ENCODE results near the gene IL1RN. TPM values are rescaled to one million over a fixed set of nuclear protein-coding genes. Genes with fewer than 3 reads are reported as not detected.

The IL1RN gene
- total and polyA plus RNA-seq, 2 of the 13 experiments (the other 11 are each of a cell fraction or from before 2014, with no cell fraction given): 21.2 to 101 TPM

- TF ChIP-seq PHB2 (IDR thresholded peaks at IDR 0.05; ENCODE audit: partially characterized antibody) (no peak), REPIN1 (CRISPR knock-in tag; IDR thresholded peaks at IDR 0.05; ENCODE audit: borderline replicate concordance, low read depth) (peak; percentile 86; the same call in 1 of the 2 replicates), CCAR2 (optimal IDR thresholded peaks at IDR 0.05; ENCODE audit: low read depth, low read length) (no peak), SAFB2 (CRISPR knock-in tag; IDR thresholded peaks at IDR 0.05; ENCODE audit: borderline replicate concordance, low read depth) (no peak), ZNF230 (CRISPR knock-in tag; IDR thresholded peaks at IDR 0.05) (no peak; the same call in 1 of the 2 replicates), ZNF24 (IDR thresholded peaks at IDR 0.05) (no peak), ZNF564 (CRISPR knock-in tag; IDR thresholded peaks at IDR 0.05) (peak; percentile 75; the same call in 1 of the 2 replicates), THYN1 (CRISPR knock-in tag; IDR thresholded peaks at IDR 0.05; ENCODE audit: borderline replicate concordance, low read depth) (no peak), ZNF878 (CRISPR knock-in tag; IDR thresholded peaks at IDR 0.05) (peak; percentile 63; the same call in 1 of the 2 replicates), MTF2 (CRISPR knock-in tag; IDR thresholded peaks at IDR 0.05; ENCODE audit: borderline replicate concordance) (no peak), RARA (CRISPR knock-in tag; IDR thresholded peaks at IDR 0.05) (peak; percentile 95), TBX3 (IDR thresholded peaks at IDR 0.05; ENCODE audit: borderline replicate concordance) (peak; percentile 10; the same call in 1 of the 2 replicates), ZNF275 (CRISPR knock-in tag; IDR thresholded peaks at IDR 0.05; ENCODE audit: borderline replicate concordance) (no peak), SKIL (CRISPR knock-in tag; IDR thresholded peaks at IDR 0.05; ENCODE audit: borderline replicate concordance) (peak; percentile 84), ZFAT (CRISPR knock-in tag; conservative IDR thresholded peaks at IDR 0.05) (no peak), SNRNP70 (IDR thresholded peaks at IDR 0.05; ENCODE audit: low read depth, low read length) (no peak), FOXA1 (IDR thresholded peaks at IDR 0.05) (peak; percentile 39; the same call in 1 of the 2 replicates), FOXA1 (CRISPR knock-in tag; IDR thresholded peaks at IDR 0.05) (peak; percentile 91)
- TF ChIP-seq, protein P1, sequence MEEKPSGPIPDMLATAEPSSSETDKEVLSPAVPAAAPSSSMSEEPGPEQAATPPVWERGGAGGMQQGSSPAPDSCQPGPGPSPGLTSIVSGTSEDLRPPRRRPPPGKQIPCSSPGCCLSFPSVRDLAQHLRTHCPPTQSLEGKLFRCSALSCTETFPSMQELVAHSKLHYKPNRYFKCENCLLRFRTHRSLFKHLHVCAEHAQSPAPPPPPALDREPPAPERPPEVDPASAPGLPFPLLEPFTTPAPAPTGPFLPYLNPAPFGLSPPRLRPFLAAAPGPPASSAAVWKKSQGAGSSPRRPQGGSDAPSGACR (CRISPR knock-in tag; IDR thresholded peaks at IDR 0.05): peak; percentile 16; the same call in 1 of the 2 replicates
- TF ChIP-seq, protein P2, sequence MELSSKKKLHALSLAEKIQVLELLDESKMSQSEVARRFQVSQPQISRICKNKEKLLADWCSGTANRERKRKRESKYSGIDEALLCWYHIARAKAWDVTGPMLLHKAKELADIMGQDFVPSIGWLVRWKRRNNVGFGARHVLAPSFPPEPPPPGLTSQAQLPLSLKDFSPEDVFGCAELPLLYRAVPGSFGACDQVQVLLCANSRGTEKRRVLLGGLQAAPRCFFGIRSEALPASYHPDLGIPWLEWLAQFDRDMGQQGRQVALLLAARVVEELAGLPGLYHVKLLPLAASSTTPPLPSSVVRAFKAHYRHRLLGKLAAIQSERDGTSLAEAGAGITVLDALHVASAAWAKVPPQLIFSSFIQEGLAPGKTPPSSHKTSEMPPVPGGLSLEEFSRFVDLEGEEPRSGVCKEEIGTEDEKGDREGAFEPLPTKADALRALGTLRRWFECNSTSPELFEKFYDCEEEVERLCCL (CRISPR knock-in tag; IDR thresholded peaks at IDR 0.05; ENCODE audit: borderline replicate concordance): no peak
- TF ChIP-seq, protein P3, sequence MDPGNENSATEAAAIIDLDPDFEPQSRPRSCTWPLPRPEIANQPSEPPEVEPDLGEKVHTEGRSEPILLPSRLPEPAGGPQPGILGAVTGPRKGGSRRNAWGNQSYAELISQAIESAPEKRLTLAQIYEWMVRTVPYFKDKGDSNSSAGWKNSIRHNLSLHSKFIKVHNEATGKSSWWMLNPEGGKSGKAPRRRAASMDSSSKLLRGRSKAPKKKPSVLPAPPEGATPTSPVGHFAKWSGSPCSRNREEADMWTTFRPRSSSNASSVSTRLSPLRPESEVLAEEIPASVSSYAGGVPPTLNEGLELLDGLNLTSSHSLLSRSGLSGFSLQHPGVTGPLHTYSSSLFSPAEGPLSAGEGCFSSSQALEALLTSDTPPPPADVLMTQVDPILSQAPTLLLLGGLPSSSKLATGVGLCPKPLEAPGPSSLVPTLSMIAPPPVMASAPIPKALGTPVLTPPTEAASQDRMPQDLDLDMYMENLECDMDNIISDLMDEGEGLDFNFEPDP (CRISPR knock-in tag; conservative IDR thresholded peaks at IDR 0.05): 0 out of 2 replicates have a peak, but pooled peaks have one; percentile 91
Observed at GRCh38 chr2:113126845-113127645, at the start of gene IL1RN (continued).
